Measurements from ENCODE around the gene CARHSP1. TPM values are rescaled to one million over a fixed set of nuclear protein-coding genes. Genes with fewer than 3 reads are reported as not detected.
"Not testable (repeated sequence)": the region's sequence is repeated elsewhere in the genome, so short reads cannot be mapped to it uniquely, and the experiment has no call there.

Gene CARHSP1
- total RNA-seq (10 to 100 TPM; 39.3 to 43.2 TPM), polyA plus RNA-seq (10 to 100 TPM; 33.2 to 57.2 TPM)

DNA sequence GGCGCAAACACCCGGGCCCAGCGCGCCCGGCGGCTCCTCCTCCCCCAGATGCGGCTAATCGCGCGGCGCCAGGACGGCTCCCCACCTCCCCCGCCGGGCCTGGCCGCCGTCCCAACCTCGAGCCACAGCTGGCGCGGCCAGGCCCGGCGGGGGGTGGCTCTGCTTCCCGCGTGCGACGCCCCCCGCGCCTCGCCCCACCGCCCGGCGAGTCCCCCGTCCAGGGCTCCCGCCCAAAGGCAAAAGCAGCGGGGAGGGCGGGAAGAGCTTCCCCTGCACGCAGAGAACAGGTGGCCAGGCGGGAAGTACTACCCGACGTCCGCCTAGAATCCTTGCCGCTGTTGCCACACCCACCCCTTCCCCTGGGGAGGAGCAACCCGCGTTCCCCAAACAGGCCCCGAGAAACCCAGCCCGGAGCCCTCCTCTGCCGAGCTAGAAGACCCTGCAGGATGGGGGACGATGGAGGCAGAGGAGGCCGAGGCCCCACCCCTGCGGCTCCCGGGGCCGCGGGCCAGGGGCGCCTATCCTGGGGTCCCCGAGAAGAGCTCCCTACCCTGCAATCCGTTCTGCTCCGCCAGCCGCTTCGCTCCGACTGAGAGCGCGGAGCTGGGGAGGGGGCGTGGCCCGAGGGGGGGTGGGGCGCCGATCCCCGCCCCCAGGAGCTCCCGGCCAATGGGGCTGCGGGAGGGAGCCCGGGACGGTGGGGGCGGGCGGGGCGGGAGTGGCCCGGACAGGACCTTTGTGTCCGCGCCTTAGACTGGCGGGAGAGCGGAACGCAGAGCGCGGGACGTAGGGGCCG lies at the start of gene CARHSP1:
Gene CARHSP1, minus strand, starts transcription at position 591 of the 796 bp plus-strand sequence. CDS start 9,678 bp downstream, outside the sequence.
- H3K4me3 ChIP-seq (ENCODE audit: low read length in 2 of 2) = peak within 1 kb of the TSS; percentile 54 to 81
- H3K9me3 ChIP-seq (ENCODE audit: control insufficient read depth in 1 of 2, low read length in 2 of 2) = no peaks in the 10 kb centered on the region
- peaks cover 0 to 2% (median 0%) of the 10 kb centered on the region in 8 donors for H3K9me3 Mint-ChIP-seq
- H3K36me3 ChIP-seq (ENCODE audit: insufficient read depth, low read length) = no peaks in the 10 kb centered on the region
- POLR2A ChIA-PET (ENCODE audit: partially characterized antibody) = interaction anchor here (0.6 to 2.3 kb wide), 19 partner anchors 9 to 270 kb away, joined by 3 to 36 read pairs (median 6); partner anchors contain the start of genes ABAT, HAPSTR1, PMM2 and TMEM186
- no peaks in the 10 kb centered on the region for H3K27me3 ChIP-seq (ENCODE audit: insufficient read depth, low read length)
- CTCF ChIA-PET (ENCODE audit: partially characterized antibody) = interaction anchor here (0.6 to 4.7 kb wide), 9 partner anchors 12 to 194 kb away, joined by 3 to 57 read pairs (median 3); partner anchors contain the start of genes ABAT and LITAFD
- H3K4me1 ChIP-seq (ENCODE audit: insufficient read depth, low read length) = peaks cover 54% of the 10 kb centered on the region
- no peaks in the 10 kb centered on the region for H3K27me3 Mint-ChIP-seq
- peaks cover 0 to 6% of the 10 kb centered on the region in 2 donors for H3K36me3 Mint-ChIP-seq
- H3K4me1 Mint-ChIP-seq = peaks cover 25 to 57% (median 45%) of the 10 kb centered on the region in 4 donors
- intact Hi-C loops (cut with micrococcal nuclease) = loop anchor here (1.0 to 5.0 kb wide), 7 partner anchors 51 to 1876 kb away; partner anchors contain the start of genes ABAT, HAPSTR1, METTL22 and PMM2
- DNase-seq = peak; percentile 71 to 80 (median 77)
- peak within 1 kb of the TSS; percentile 85 to 97 (median 93) for H3K27ac Mint-ChIP-seq
- H3K4me3 Mint-ChIP-seq = peak within 1 kb of the TSS; percentile 93 to 97 (median 94)
- H3K27ac ChIP-seq (ENCODE audit: low read depth, low read length) = peak within 1 kb of the TSS; percentile 54

DNA sequence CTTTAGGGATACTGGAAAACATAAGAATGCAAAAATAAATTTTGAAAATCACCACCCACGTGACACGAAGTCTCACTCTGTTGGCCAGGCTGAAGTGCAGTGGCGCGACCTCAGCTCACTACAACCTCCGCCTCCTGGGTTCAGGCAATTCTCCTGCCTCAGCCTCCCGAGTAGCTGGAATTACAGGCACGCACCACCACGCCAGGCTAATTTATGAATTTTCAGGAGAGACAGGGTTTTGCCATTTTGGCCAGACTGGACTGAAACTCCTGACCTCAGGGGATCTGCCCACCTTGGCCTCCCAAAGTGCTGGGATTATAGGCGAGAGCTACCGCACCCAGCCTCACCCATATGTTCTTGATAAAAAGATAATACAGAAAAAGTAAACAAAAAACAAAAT lies 48.5 kb upstream of the CARHSP1 start:
- CTCF ChIA-PET (ENCODE audit: partially characterized antibody) = interaction anchor here (1.7 kb wide), 1 partner anchor 16 kb away, joined by 3 read pairs; no protein-coding TSS in a partner anchor
- peaks cover 79% of the 10 kb centered on the region for H3K36me3 ChIP-seq (ENCODE audit: insufficient read depth, low read length)
- H3K27ac ChIP-seq (ENCODE audit: low read depth, low read length); H3K4me3 ChIP-seq (ENCODE audit: low read length in 2 of 2); H3K4me3 Mint-ChIP-seq; POLR2A ChIA-PET (ENCODE audit: partially characterized antibody); H3K27me3 ChIP-seq (ENCODE audit: insufficient read depth, low read length); H3K27me3 Mint-ChIP-seq; intact Hi-C loops (cut with micrococcal nuclease); H3K9me3 ChIP-seq (ENCODE audit: control insufficient read depth in 1 of 2, low read length in 2 of 2); H3K9me3 Mint-ChIP-seq; DNase-seq; H3K27ac Mint-ChIP-seq: not testable (repeated sequence)
- peaks cover 37% of the 10 kb centered on the region for H3K4me1 ChIP-seq (ENCODE audit: insufficient read depth, low read length)
- H3K36me3 Mint-ChIP-seq = peaks cover 66 to 92% of the 10 kb centered on the region in 2 donors
- peaks cover 29 to 50% (median 42%) of the 10 kb centered on the region in 4 donors for H3K4me1 Mint-ChIP-seq

DNA sequence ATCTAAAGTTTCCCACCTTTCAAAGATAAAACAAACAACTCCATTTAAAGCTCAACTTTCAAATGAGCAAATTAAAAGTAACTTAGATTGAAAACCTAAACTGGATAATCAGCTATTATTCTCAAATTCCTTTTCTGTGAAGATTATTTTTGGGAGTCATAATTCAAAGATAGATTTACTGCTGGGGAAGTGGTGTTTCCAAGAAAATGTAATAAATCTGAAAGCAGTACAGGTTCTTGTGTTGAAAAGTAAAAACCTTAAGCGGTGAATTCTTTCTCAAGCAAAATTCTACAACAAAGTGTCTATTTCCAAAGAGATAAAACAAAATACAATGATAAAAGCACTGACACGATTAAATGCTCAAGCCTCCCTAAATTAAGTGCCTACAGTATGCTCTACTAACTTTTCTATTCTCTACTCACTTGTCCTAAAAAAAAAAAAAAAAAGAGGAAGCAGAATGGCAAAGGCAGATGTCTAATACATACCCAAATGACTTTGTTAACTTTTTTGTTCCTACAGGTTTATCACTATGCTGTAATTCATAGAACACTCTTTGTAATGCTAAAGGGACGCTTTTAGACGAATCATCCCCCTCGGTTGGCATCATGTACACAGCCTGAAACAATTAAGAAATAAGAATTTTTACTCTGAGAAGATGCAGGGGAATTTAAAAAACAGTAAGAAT lies 47.9 kb upstream of the CARHSP1 start:
- Mint-ChIP-seq H3K27me3 (no peaks in the 10 kb centered on the region), H3K9me3 (no peaks in the 10 kb centered on the region), H3K27ac (peak overlapping the region in 3 of 7 donors; percentile 22 to 55 (median 32)), H3K4me3 (no peak overlapping the region), H3K36me3 (peaks cover 65 to 91% of the 10 kb centered on the region in 2 donors), H3K4me1 (peaks cover 29 to 43% (median 38%) of the 10 kb centered on the region in 4 donors)
- H3K27me3 ChIP-seq (ENCODE audit: insufficient read depth, low read length) = no peaks in the 10 kb centered on the region
- H3K4me1 ChIP-seq (ENCODE audit: insufficient read depth, low read length) = peaks cover 30% of the 10 kb centered on the region
- DNase-seq = no peak
- H3K4me3 ChIP-seq (ENCODE audit: low read length in 2 of 2) = no peak overlapping the region
- no peak overlapping the region for H3K27ac ChIP-seq (ENCODE audit: low read depth, low read length)
- POLR2A ChIA-PET (ENCODE audit: partially characterized antibody) = no interaction called here
- no peaks in the 10 kb centered on the region for H3K9me3 ChIP-seq (ENCODE audit: control insufficient read depth in 1 of 2, low read length in 2 of 2)
- intact Hi-C loops (cut with micrococcal nuclease) = no loop called here
- H3K36me3 ChIP-seq (ENCODE audit: insufficient read depth, low read length) = peaks cover 78% of the 10 kb centered on the region
- CTCF ChIA-PET (ENCODE audit: partially characterized antibody) = interaction anchor here (0.8 to 1.2 kb wide), 2 partner anchors 56 to 92 kb away, joined by 4 to 7 read pairs; no protein-coding TSS in a partner anchor

DNA sequence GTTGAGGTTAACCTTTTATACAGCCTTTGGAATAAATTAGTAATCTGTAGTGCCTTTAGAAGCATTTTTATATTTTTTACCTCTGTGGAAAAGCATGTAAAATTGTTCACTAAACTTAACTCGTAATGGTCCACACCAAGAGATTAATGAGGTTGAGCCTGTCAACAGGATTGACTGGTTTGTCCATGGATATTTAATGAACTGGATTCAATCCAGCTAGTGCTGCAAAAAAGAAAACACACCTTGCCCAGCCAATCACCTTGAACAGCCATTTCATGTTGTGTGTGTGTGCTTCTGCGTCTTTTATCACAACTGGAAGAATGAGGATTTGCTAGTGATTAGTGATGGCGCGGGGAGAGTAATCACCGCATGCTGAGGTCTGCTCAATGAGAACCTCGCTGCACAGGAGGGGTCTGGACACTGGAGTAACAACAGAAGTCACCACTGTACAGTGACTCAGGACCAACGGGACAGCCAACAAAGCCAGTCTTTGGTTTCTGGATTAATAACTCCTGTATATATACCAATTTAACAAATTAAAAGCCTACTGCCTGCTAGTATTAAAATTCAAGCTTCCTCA lies 47.0 kb upstream of the CARHSP1 start:
- ChIA-PET CTCF (ENCODE audit: partially characterized antibody) (interaction anchor here (0.8 to 1.5 kb wide), 3 partner anchors 21 to 93 kb away, joined by 4 to 7 read pairs (median 6); no protein-coding TSS in a partner anchor), POLR2A (ENCODE audit: partially characterized antibody) (no interaction called here)
- Histone ChIP-seq H3K9me3 (ENCODE audit: control insufficient read depth in 1 of 2, low read length in 2 of 2) (no peaks in the 10 kb centered on the region), H3K27me3 (ENCODE audit: insufficient read depth, low read length) (no peaks in the 10 kb centered on the region), H3K27ac (ENCODE audit: low read depth, low read length) (no peak overlapping the region), H3K4me1 (ENCODE audit: insufficient read depth, low read length) (peaks cover 22% of the 10 kb centered on the region), H3K4me3 (ENCODE audit: low read length in 2 of 2) (no peak overlapping the region), H3K36me3 (ENCODE audit: insufficient read depth, low read length) (peaks cover 78% of the 10 kb centered on the region)
- H3K27me3 Mint-ChIP-seq = no peaks in the 10 kb centered on the region
- peaks cover 67 to 91% of the 10 kb centered on the region in 2 donors for H3K36me3 Mint-ChIP-seq
- H3K4me3 Mint-ChIP-seq = no peak overlapping the region
- H3K4me1 Mint-ChIP-seq = peaks cover 30 to 39% (median 37%) of the 10 kb centered on the region in 4 donors
- peaks cover 0 to 4% (median 0%) of the 10 kb centered on the region in 8 donors for H3K9me3 Mint-ChIP-seq
- no peak overlapping the region for H3K27ac Mint-ChIP-seq
- no peak for DNase-seq
- intact Hi-C loops (cut with micrococcal nuclease) = no loop called here

DNA sequence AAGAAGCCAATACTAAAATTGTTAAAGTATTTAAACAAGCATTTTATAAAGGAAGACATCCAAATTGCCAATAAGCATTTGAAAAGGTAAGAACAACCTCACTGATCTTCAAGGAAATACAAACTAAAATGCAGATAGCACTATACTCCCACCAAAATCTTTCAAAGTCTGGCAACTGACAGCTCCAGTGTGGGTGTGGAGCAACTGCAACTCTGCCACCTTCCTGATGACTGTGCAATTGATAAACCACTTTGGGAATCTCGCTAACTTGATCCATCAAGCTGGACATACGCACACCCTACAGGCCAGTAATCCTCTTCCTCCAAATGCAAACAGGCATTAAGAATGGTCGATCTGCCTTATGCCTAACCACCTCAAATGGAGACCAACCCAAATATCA lies 45.3 kb upstream of the CARHSP1 start:
- no peak for DNase-seq
- intact Hi-C loops (cut with micrococcal nuclease) = no loop called here
- Mint-ChIP-seq H3K27ac (peak overlapping the region in 4 of 7 donors; percentile 10 to 78 (median 17)), H3K4me1 (peaks cover 29 to 33% (median 30%) of the 10 kb centered on the region in 4 donors), H3K9me3 (peaks cover 0 to 4% (median 0%) of the 10 kb centered on the region in 8 donors), H3K4me3 (no peak overlapping the region), H3K36me3 (peaks cover 68 to 90% of the 10 kb centered on the region in 2 donors), H3K27me3 (no peaks in the 10 kb centered on the region)
- peaks cover 8% of the 10 kb centered on the region for H3K4me1 ChIP-seq (ENCODE audit: insufficient read depth, low read length)
- H3K9me3 ChIP-seq (ENCODE audit: control insufficient read depth in 1 of 2, low read length in 2 of 2) = no peaks in the 10 kb centered on the region
- CTCF ChIA-PET (ENCODE audit: partially characterized antibody) = interaction anchor here (1.2 to 1.5 kb wide), 3 partner anchors 22 to 95 kb away, joined by 3 to 6 read pairs (median 3); no protein-coding TSS in a partner anchor
- POLR2A ChIA-PET (ENCODE audit: partially characterized antibody) = no interaction called here
- no peak overlapping the region for H3K27ac ChIP-seq (ENCODE audit: low read depth, low read length)
- H3K36me3 ChIP-seq (ENCODE audit: insufficient read depth, low read length) = peaks cover 67% of the 10 kb centered on the region
- no peaks in the 10 kb centered on the region for H3K27me3 ChIP-seq (ENCODE audit: insufficient read depth, low read length)
- H3K4me3 ChIP-seq (ENCODE audit: low read length in 2 of 2) = no peak overlapping the region

DNA sequence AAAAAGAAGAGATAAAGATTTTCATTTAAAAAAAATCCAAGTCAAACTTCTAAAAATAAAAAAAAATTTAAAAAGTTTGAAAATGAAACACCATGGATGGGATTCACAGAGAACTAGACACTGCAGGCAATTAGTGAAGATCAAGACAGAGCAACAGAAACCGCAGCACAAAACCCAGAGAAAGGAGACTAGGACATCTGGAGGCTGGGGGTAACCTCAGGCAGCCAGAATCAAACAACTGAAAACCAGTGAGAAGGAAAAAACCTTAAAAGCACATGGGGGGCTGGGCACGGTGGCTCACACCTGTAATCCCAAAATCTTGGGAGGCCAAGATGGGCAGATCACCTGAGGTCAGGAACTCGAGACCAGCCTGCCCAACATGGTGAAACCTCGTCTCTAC lies 44.0 kb upstream of the CARHSP1 start:
- POLR2A ChIA-PET (ENCODE audit: partially characterized antibody) = no interaction called here
- H3K27ac Mint-ChIP-seq = peak overlapping the region in 3 of 7 donors; percentile 13 to 41 (median 29)
- H3K4me1 Mint-ChIP-seq = peaks cover 32 to 37% (median 33%) of the 10 kb centered on the region in 4 donors
- H3K36me3 Mint-ChIP-seq = peaks cover 64 to 93% of the 10 kb centered on the region in 2 donors
- H3K9me3 Mint-ChIP-seq = peaks cover 0 to 4% (median 0%) of the 10 kb centered on the region in 8 donors
- Histone ChIP-seq H3K4me3 (ENCODE audit: low read length in 2 of 2) (no peak overlapping the region), H3K27me3 (ENCODE audit: insufficient read depth, low read length) (no peaks in the 10 kb centered on the region), H3K27ac (ENCODE audit: low read depth, low read length) (no peak overlapping the region), H3K9me3 (ENCODE audit: control insufficient read depth in 1 of 2, low read length in 2 of 2) (no peaks in the 10 kb centered on the region), H3K36me3 (ENCODE audit: insufficient read depth, low read length) (peaks cover 63% of the 10 kb centered on the region), H3K4me1 (ENCODE audit: insufficient read depth, low read length) (peaks cover 13% of the 10 kb centered on the region)
- H3K27me3 Mint-ChIP-seq = no peaks in the 10 kb centered on the region
- no peak for DNase-seq
- H3K4me3 Mint-ChIP-seq = no peak overlapping the region
- intact Hi-C loops (cut with micrococcal nuclease) = no loop called here
- CTCF ChIA-PET (ENCODE audit: partially characterized antibody) = interaction anchor here (1.3 kb wide), 1 partner anchor 96 kb away, joined by 3 read pairs; no protein-coding TSS in a partner anchor
